WTC11 (cell line): ENCODE measurements around the gene GPR132. TPM values are rescaled to one million over a fixed set of nuclear protein-coding genes. Genes with fewer than 3 reads are reported as not detected.

Experiments used
- ATAC-seq: fragments of 200-7000 bp; cut with Tn5 transposase; 2 replicates; pipeline ENCODE4 v1.10.0; 2021; ENCODE audit warnings: mild to moderate bottlenecking, moderate library complexity
- CTCF ChIA-PET: fragments of 300-600 bp; sonication (Branson Sonifier 250); formaldehyde crosslinking; loops from one replicate; lab custom pipeline; 2021; ENCODE audit warnings: antibody characterized with exemption; lab: Charles Lee
- POLR2A ChIA-PET: fragments of 350-600 bp; sonication (Branson Sonifier 250); formaldehyde crosslinking; loops from one replicate; lab custom pipeline; 2021; ENCODE audit warnings: antibody characterized with exemption; lab: Charles Lee
- DNase-seq: peaks from one replicate; pipeline ENCODE4 v3.0.0; 2021; ENCODE audit warnings: low spot score
- H3K27ac Mint-ChIP-seq: 2 replicates; pipeline ENCODE4 v1.8.0; 2021; ENCODE audit warnings: mixed read lengths
- H3K27me3 Mint-ChIP-seq: 2 replicates; pipeline ENCODE4 v1.8.0; 2021; ENCODE audit warnings: low read depth, mild to moderate bottlenecking, moderate library complexity, mixed read lengths
- H3K36me3 Mint-ChIP-seq: 2 replicates; pipeline ENCODE4 v1.8.0; 2021; ENCODE audit warnings: mixed read lengths
- H3K4me1 Mint-ChIP-seq: 2 replicates; pipeline ENCODE4 v1.8.0; 2022; ENCODE audit warnings: mixed read lengths
- H3K4me3 Mint-ChIP-seq: 2 replicates; pipeline ENCODE4 v1.8.0; 2021; ENCODE audit warnings: mild to moderate bottlenecking, moderate library complexity, mixed read lengths
- H3K9me3 Mint-ChIP-seq: 2 replicates; pipeline ENCODE4 v1.8.0; 2021; ENCODE audit warnings: mixed read lengths
- ATF2 ChIP-seq: sonication (generic); formaldehyde crosslinking; IDR thresholded peaks from 2 replicates; pipeline ENCODE4 v1.8.1; 2022; ENCODE audit warnings: low read depth, missing genetic modification reagents, borderline replicate concordance
- CREM ChIP-seq: sonication (generic); formaldehyde crosslinking; IDR thresholded peaks from 2 replicates; pipeline ENCODE4 v1.8.1; 2022; ENCODE audit warnings: mild to moderate bottlenecking, missing genetic modification reagents, moderate library complexity
- E2F1 ChIP-seq: sonication (generic); formaldehyde crosslinking; IDR thresholded peaks from 2 replicates; pipeline ENCODE4 v1.8.0; 2022; ENCODE audit warnings: mild to moderate bottlenecking, missing genetic modification reagents
- ESRRA ChIP-seq: sonication (generic); formaldehyde crosslinking; IDR thresholded peaks from 2 replicates; pipeline ENCODE4 v1.8.1; 2022; ENCODE audit warnings: mild to moderate bottlenecking, missing genetic modification reagents, borderline replicate concordance
- FOXP1 ChIP-seq: sonication (generic); formaldehyde crosslinking; IDR thresholded peaks from 2 replicates; pipeline ENCODE4 v1.8.0; 2022; ENCODE audit warnings: missing genetic modification reagents, mild to moderate bottlenecking, moderate library complexity, borderline replicate concordance
- GABPB1 ChIP-seq: sonication (generic); formaldehyde crosslinking; IDR thresholded peaks from 2 replicates; pipeline ENCODE4 v1.8.1; 2023; ENCODE audit warnings: mild to moderate bottlenecking, missing genetic modification reagents
- GTF2I ChIP-seq: fragments of 250-450 bp; sonication (Bioruptor Pico); conservative IDR thresholded peaks from 2 replicates; pipeline ENCODE4 v1.4.0; 2021; ENCODE audit warnings: mild to moderate bottlenecking
- IRF2 ChIP-seq: sonication (generic); formaldehyde crosslinking; IDR thresholded peaks from 2 replicates; pipeline ENCODE4 v1.8.0; 2022; ENCODE audit warnings: low read depth, missing genetic modification reagents, borderline replicate concordance
- MXD4 ChIP-seq: fragments of 250-450 bp; sonication (Bioruptor Pico); IDR thresholded peaks from 2 replicates; pipeline ENCODE4 v1.8.0; 2021; ENCODE audit warnings: mild to moderate bottlenecking, moderate library complexity, borderline replicate concordance
- NFATC4 ChIP-seq: fragments of 250-450 bp; sonication (Bioruptor Pico); IDR thresholded peaks from 2 replicates; pipeline ENCODE4 v1.9.0; 2021; ENCODE audit warnings: mild to moderate bottlenecking
- NFYB ChIP-seq: sonication (generic); formaldehyde crosslinking; conservative IDR thresholded peaks from 2 replicates; pipeline ENCODE4 v1.8.0; 2022; ENCODE audit warnings: low read depth, missing genetic modification reagents
- NR2C2 ChIP-seq: sonication (generic); formaldehyde crosslinking; IDR thresholded peaks from 2 replicates; pipeline ENCODE4 v1.8.0; 2022; ENCODE audit warnings: mild to moderate bottlenecking, missing genetic modification reagents
- PRRX2 ChIP-seq: fragments of 250-450 bp; sonication (Bioruptor Pico); IDR thresholded peaks from 2 replicates; pipeline ENCODE4 v1.8.0; 2021; ENCODE audit warnings: mild to moderate bottlenecking
- SMAD3 ChIP-seq: sonication (generic); formaldehyde crosslinking; IDR thresholded peaks from 2 replicates; pipeline ENCODE4 v1.8.0; 2022; ENCODE audit warnings: missing genetic modification reagents, mild to moderate bottlenecking, borderline replicate concordance
- SP1 ChIP-seq: sonication (generic); formaldehyde crosslinking; conservative IDR thresholded peaks from 2 replicates; pipeline ENCODE4 v1.8.1; 2022; ENCODE audit warnings: missing genetic modification reagents
- ZBTB21 ChIP-seq: sonication (generic); formaldehyde crosslinking; IDR thresholded peaks from 2 replicates; pipeline ENCODE4 v1.8.1; 2023; ENCODE audit warnings: mild to moderate bottlenecking, missing genetic modification reagents, borderline replicate concordance
- ZNF138 ChIP-seq: sonication (generic); formaldehyde crosslinking; conservative IDR thresholded peaks from 2 replicates; pipeline ENCODE4 v1.8.1; 2022; ENCODE audit warnings: mild to moderate bottlenecking, moderate library complexity, missing genetic modification reagents
- ZNF423 ChIP-seq: fragments of 250-450 bp; sonication (Bioruptor Pico); IDR thresholded peaks from 2 replicates; pipeline ENCODE4 v2.1.2; 2022; ENCODE audit warnings: mild to moderate bottlenecking, moderate library complexity
- ZNF512 ChIP-seq: sonication (generic); formaldehyde crosslinking; IDR thresholded peaks from 2 replicates; pipeline ENCODE4 v1.8.1; 2022; ENCODE audit warnings: missing genetic modification reagents, borderline replicate concordance
- ZNF671 ChIP-seq: fragments of 250-450 bp; sonication (Bioruptor Pico); IDR thresholded peaks from 2 replicates; pipeline ENCODE4 v1.8.0; 2021; ENCODE audit warnings: mild to moderate bottlenecking
- total RNA-seq: library from RNA; stranded (reverse); gene quantifications from 3 replicates; pipeline ENCODE4 v1.2.3, GENCODE V29; 2021
- TF ChIP-seq, protein P1 (sequence below): sonication (generic); formaldehyde crosslinking; conservative IDR thresholded peaks from 2 replicates; pipeline ENCODE4 v1.8.1; 2022; ENCODE audit warnings: mild to moderate bottlenecking, missing genetic modification reagents

GPR132 gene
- total RNA-seq, 1 experiment from 2014 or later: 0.13 TPM

DNA sequence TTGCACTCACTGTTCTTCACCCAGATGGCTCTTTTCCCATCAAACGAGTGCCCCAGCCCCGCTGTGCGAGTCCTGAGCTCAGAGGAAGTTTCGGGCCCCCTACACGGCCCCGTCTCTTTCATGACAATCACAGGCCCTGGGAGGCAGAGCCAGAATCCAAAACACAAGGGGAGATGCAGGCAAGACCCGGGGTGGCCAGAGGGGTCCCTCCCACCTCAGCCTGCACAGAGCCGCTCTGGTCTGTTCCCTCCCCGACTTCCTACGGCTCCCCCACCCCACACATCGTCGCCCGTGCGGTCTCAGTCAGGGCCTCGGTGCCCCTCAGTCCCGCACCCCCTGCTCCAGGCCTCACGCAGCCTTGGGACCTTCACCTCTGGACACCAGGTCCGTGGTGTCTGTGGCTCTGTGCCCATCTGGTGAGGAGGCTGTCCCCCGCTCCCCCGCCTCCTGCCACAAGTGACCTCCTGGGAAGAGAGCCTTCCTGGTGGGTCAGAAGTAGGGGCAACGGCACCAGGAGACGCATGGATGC is 8.9 kb downstream of the GPR132 start:
- POLR2A ChIA-PET: no interaction called here
- CTCF ChIA-PET: interaction anchor here (1.2 to 4.4 kb wide), 6 partner anchors 11 to 123 kb away, joined by 3 to 35 read pairs (median 7); no protein-coding TSS in a partner anchor
- Mint-ChIP-seq H3K9me3 (no peaks in the 10 kb centered on the region), H3K4me3 (peak overlapping the region; percentile 45), H3K27ac (no peak overlapping the region), H3K4me1 (peaks cover 15% of the 10 kb centered on the region; the same call in 1 of the 2 replicates), H3K36me3 (no peaks in the 10 kb centered on the region), H3K27me3 (peaks cover 37% of the 10 kb centered on the region)
- peak; percentile 54 for ATAC-seq
- TF ChIP-seq ZNF423 (CRISPR knock-in tag): peak; percentile 65
- no peak for TF ChIP-seq GTF2I (CRISPR knock-in tag)
- no peak for DNase-seq

DNA sequence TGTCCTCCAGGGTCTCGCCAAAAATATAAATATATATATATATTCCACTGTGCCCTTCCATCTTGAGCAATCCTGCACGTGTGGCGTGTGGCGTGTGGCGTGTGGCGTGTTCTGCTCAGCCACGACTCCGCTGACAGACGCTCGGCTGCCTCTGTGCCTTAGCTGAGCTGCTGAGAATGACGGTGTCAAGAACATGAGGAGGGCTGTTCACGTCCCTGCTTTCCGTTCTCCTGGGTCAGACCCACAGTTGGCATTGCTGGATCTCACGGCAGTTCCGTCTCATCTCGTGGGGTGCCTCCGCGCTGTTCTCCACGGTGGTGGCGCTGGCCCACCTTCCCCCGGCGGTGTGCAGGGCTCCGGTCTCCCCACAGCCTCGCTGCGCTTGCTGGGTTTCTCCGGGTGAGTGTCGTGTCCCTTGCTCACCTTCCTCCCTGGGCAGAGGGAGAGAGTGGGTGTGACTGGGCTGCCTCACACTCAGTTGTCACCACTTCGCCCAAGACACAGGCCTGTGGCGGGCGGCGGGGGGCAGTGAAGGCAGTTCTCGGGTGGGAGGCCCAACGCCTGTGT is 9.4 kb downstream of the GPR132 start:
- Mint-ChIP-seq H3K27me3 (peaks cover 39% of the 10 kb centered on the region), H3K4me3 (peak overlapping the region; percentile 45), H3K9me3 (no peaks in the 10 kb centered on the region), H3K36me3 (no peaks in the 10 kb centered on the region), H3K4me1 (peaks cover 15% of the 10 kb centered on the region; the same call in 1 of the 2 replicates), H3K27ac (no peak overlapping the region)
- POLR2A ChIA-PET: no interaction called here
- ATAC-seq (peak; percentile 11), DNase-seq (no peak)
- no peak for TF ChIP-seq SMAD3 (CRISPR knock-in tag)
- TF ChIP-seq SP1 (CRISPR knock-in tag): 0 out of 2 replicates have a peak, but pooled peaks have one; percentile 18
- TF ChIP-seq ZNF671 (CRISPR knock-in tag): no peak
- no peak for TF ChIP-seq PRRX2 (CRISPR knock-in tag)
- 0 out of 2 replicates have a peak, but pooled peaks have one; percentile 45 for TF ChIP-seq FOXP1 (CRISPR knock-in tag)
- CTCF ChIA-PET: interaction anchor here (0.9 to 4.4 kb wide), 6 partner anchors 10 to 80 kb away, joined by 3 to 35 read pairs (median 7); no protein-coding TSS in a partner anchor

DNA sequence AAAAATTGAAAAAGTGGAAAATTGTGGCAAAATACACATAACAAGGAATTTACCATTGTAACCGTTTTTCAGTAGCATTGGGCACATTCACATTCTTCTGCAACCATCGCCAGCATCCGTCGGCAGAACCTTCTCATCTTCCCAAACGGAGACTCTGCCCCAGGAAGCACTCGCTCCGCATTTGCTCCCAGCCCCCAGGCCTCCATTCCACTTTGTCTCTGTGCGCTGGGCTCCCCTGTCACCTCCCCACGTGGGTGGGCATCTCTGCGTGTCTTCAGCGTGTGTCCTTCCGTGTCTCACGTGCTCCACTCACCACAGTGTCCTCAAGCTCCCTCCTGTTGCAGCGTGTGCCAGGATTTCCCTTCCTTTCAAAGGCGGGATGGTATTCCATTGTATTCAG is 9.9 kb downstream of the GPR132 start:
- H3K4me1 Mint-ChIP-seq: peaks cover 15% of the 10 kb centered on the region; the same call in 1 of the 2 replicates
- no peaks in the 10 kb centered on the region for H3K9me3 Mint-ChIP-seq
- DNase-seq: no peak
- no peak overlapping the region for H3K4me3 Mint-ChIP-seq
- TF ChIP-seq NFATC4: no peak
- no peak for TF ChIP-seq ESRRA (CRISPR knock-in tag)
- no peak for TF ChIP-seq ZBTB21 (CRISPR knock-in tag)
- TF ChIP-seq, protein P1, sequence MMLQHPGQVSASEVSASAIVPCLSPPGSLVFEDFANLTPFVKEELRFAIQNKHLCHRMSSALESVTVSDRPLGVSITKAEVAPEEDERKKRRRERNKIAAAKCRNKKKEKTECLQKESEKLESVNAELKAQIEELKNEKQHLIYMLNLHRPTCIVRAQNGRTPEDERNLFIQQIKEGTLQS (CRISPR knock-in tag): no peak
- TF ChIP-seq E2F1 (CRISPR knock-in tag): no peak
- TF ChIP-seq ATF2 (CRISPR knock-in tag): no peak
- no peak for TF ChIP-seq GABPB1 (CRISPR knock-in tag)
- no peak for TF ChIP-seq IRF2 (CRISPR knock-in tag)
- TF ChIP-seq NFYB: no peak
- TF ChIP-seq NR2C2 (CRISPR knock-in tag): no peak
- TF ChIP-seq MXD4 (CRISPR knock-in tag): no peak
- no peak for TF ChIP-seq ZNF512 (CRISPR knock-in tag)
- TF ChIP-seq CREM (CRISPR knock-in tag): no peak
- TF ChIP-seq ZNF138 (CRISPR knock-in tag): no peak
- ATAC-seq: no peak
- no peaks in the 10 kb centered on the region for H3K36me3 Mint-ChIP-seq
- H3K27ac Mint-ChIP-seq: 0 out of 2 replicates have a peak overlapping the region, but pooled peaks have one; percentile 73
- peaks cover 39% of the 10 kb centered on the region for H3K27me3 Mint-ChIP-seq
- ChIA-PET POLR2A (no interaction called here), CTCF (interaction anchor here (0.9 to 4.2 kb wide), 5 partner anchors 10 to 80 kb away, joined by 3 to 35 read pairs (median 5); no protein-coding TSS in a partner anchor)
